Upper lobe of left lung (tissue), 4 donors: Measurements from ENCODE around the gene RAB38.

Experiments
- CTCF ChIP-seq, 6 experiments: fragments of 450-650 bp in 4 of 6; fragments of 200-600 bp in 2 of 6; sonication (generic) in 2 of 6; IDR thresholded peaks; one replicate each; pipeline ENCODE4 v1.5.1; 2016 to 2019; ENCODE audit warnings: antibody characterized with exemption in 6 of 6
- POLR2AphosphoS5 ChIP-seq, 2 donors: sonication (generic); formaldehyde crosslinking; IDR thresholded peaks; one replicate each; pipeline ENCODE4 v1.5.1; 2017; ENCODE audit warnings: antibody characterized with exemption in 2 of 2

GRCh38 chr11:88131764-88132470 is 43.3 kb downstream of the RAB38 start:
- TF ChIP-seq POLR2AphosphoS5 (IDR thresholded peaks at IDR 0.05) (no peak), CTCF (IDR thresholded peaks at IDR 0.05) (no peak)
